Ishikawa (cell line): ENCODE results near the gene TMBIM6.

Experiments
- CEBPB ChIP-seq: IDR thresholded peaks from 2 replicates; pipeline ENCODE4 v1.6.1; 2012
- CREB1 ChIP-seq: IDR thresholded peaks from 2 replicates; pipeline ENCODE4 v1.6.1; 2012; ENCODE audit warnings: low read depth
- EGR1 ChIP-seq: IDR thresholded peaks from 2 replicates; pipeline ENCODE4 v1.6.1; 2012
- EP300 ChIP-seq: IDR thresholded peaks from 2 replicates; pipeline ENCODE4 v1.6.1; 2012; ENCODE audit warnings: borderline replicate concordance
- FOXM1 ChIP-seq: IDR thresholded peaks from 2 replicates; pipeline ENCODE4 v1.6.1; 2012; ENCODE audit warnings: low read depth, borderline replicate concordance
- MAX ChIP-seq: IDR thresholded peaks from 2 replicates; pipeline ENCODE4 v1.6.1; 2012
- NFIC ChIP-seq: IDR thresholded peaks from 2 replicates; pipeline ENCODE4 v1.6.1; 2012
- RAD21 ChIP-seq: IDR thresholded peaks from 2 replicates; pipeline ENCODE4 v1.6.1; 2012; ENCODE audit warnings: low read depth
- TAF1 ChIP-seq: IDR thresholded peaks from 2 replicates; pipeline ENCODE4 v1.6.1; 2012; ENCODE audit warnings: low read depth, mild to moderate bottlenecking
- TCF12 ChIP-seq: IDR thresholded peaks from 2 replicates; pipeline ENCODE4 v1.6.1; 2012; ENCODE audit warnings: low read depth
- TEAD4 ChIP-seq: IDR thresholded peaks from 2 replicates; pipeline ENCODE4 v1.6.1; 2012
- YY1 ChIP-seq: IDR thresholded peaks from 2 replicates; pipeline ENCODE4 v1.6.1; 2012; ENCODE audit warnings: low read depth
- ZBTB7A ChIP-seq: IDR thresholded peaks from 2 replicates; pipeline ENCODE4 v1.6.1; 2012; ENCODE audit warnings: low read depth
- TF ChIP-seq, protein P1 (sequence below): IDR thresholded peaks from 2 replicates; pipeline ENCODE4 v1.6.1; 2012
- TF ChIP-seq, protein P2 (sequence below): IDR thresholded peaks from 2 replicates; pipeline ENCODE4 v1.6.1; 2012; ENCODE audit warnings: low read depth, mild to moderate bottlenecking

The TMBIM6 gene

GRCh38 chr12:49798248-49798647 is 56.9 kb downstream of the TMBIM6 start:
- TF ChIP-seq TCF12 (no peak), CEBPB (no peak), CREB1 (no peak), RAD21 (no peak), EGR1 (no peak), ZBTB7A (no peak), TAF1 (no peak), TEAD4 (no peak), MAX (no peak), EP300 (no peak), FOXM1 (no peak), YY1 (no peak), NFIC (no peak)
- TF ChIP-seq, protein P1, sequence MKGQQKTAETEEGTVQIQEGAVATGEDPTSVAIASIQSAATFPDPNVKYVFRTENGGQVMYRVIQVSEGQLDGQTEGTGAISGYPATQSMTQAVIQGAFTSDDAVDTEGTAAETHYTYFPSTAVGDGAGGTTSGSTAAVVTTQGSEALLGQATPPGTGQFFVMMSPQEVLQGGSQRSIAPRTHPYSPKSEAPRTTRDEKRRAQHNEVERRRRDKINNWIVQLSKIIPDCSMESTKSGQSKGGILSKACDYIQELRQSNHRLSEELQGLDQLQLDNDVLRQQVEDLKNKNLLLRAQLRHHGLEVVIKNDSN: no peak

DNA sequence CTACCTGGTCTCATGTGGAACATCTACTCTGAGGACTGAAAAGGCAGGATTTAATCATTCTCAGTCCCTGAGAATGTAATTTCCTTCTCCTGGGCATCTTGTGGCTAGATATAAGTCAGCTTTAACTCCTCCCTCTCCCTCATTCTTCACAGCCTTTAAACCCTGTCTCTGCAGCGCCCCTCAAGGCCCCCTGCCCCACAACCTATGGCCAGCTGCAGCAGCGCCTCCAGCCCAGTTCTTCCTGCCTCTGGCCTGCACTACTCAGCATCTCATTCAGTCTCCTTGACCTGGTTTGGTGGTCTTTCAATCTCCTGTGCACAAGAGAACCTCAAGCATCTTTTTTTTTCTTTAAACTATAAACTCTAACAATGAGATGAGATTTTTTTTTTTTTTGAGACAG is 57.6 kb downstream of the TMBIM6 start:
- TF ChIP-seq TCF12 (no peak), ZBTB7A (no peak), EP300 (no peak), MAX (no peak), RAD21 (no peak), TAF1 (no peak), CEBPB (no peak), NFIC (no peak), CREB1 (no peak), TEAD4 (no peak), YY1 (no peak)
- TF ChIP-seq, protein P1: no peak

DNA sequence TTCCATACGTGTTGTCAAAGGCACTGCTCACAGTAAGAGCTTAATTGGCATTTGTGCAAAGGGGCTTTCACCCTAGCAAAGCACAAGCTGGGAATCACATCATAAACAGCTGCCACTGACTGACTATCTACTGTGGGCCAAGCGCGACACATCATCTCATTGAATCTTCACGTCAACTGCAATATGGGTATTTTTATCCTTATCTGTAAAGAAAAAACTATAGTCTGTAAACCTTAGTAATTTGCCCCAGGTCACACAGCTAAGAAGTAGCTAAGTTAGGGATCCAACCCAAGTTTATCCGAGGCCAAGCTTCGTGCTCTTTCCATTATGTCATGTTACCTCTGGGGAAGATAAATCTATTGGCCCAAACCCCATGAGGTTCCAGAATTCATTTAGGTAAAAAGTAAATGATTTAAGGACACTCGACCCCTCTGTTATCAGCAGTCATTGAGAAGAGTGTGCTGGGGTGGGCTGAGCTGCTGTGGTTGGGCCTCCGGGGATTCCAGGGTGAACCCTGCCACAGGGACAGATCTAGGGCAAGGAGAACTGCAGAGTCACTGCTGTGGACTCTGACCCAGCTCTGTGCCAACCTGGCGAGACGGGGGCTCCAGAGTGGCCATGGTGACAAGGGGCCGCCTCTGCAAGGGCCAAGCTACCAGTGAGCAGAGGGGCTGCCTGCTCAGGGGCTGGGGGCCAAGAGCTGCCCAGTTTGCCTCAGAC is 59.2 kb downstream of the TMBIM6 start:
- no peak for TF ChIP-seq NFIC
- TF ChIP-seq ZBTB7A: no peak

- no peak for TF ChIP-seq EGR1
Observed at GRCh38 chr12:49801141-49802063, 60.0 kb downstream of the TMBIM6 start.

DNA sequence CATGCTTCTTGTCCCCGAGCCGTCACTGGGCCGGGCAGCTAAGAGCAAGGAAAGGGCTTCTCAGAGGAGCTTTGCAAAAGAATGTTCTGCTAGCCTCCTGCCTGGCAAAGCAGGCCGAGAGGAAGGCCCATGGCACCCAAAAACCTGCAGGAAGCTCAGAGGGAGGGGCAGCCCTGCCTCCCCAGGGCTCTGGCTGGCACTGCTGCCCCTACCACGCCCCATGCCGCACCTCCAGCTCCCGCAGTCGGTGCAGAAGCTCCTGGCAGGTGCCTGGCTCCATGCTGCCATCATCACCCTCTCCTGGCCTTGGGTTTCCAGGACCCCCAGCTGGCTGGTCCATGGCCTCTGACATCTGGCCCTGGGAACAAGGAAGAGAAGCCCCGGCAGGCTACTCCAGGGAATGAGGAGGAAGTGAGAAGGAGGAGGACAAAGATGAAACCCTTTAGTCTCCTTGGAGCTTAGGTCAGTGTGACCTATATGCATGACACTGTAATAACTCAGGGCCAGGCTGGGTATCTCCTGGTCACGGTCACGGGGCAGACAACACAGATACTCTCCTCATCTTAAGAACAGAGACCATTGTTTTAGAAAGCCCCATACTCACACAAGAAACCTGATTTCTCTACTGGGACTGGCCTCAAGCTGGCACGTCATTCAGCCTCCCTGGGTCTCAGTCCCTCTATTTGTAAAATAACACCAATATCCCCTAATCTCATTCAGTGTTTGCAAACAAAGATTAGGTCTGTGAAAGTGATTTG is 62.5 kb downstream of the TMBIM6 start:
- no peak for TF ChIP-seq CREB1
- no peak for TF ChIP-seq NFIC
- no peak for TF ChIP-seq EP300
- TF ChIP-seq YY1: no peak
- no peak for TF ChIP-seq ZBTB7A
- TF ChIP-seq EGR1: no peak
- no peak for TF ChIP-seq FOXM1
- TF ChIP-seq, protein P2, sequence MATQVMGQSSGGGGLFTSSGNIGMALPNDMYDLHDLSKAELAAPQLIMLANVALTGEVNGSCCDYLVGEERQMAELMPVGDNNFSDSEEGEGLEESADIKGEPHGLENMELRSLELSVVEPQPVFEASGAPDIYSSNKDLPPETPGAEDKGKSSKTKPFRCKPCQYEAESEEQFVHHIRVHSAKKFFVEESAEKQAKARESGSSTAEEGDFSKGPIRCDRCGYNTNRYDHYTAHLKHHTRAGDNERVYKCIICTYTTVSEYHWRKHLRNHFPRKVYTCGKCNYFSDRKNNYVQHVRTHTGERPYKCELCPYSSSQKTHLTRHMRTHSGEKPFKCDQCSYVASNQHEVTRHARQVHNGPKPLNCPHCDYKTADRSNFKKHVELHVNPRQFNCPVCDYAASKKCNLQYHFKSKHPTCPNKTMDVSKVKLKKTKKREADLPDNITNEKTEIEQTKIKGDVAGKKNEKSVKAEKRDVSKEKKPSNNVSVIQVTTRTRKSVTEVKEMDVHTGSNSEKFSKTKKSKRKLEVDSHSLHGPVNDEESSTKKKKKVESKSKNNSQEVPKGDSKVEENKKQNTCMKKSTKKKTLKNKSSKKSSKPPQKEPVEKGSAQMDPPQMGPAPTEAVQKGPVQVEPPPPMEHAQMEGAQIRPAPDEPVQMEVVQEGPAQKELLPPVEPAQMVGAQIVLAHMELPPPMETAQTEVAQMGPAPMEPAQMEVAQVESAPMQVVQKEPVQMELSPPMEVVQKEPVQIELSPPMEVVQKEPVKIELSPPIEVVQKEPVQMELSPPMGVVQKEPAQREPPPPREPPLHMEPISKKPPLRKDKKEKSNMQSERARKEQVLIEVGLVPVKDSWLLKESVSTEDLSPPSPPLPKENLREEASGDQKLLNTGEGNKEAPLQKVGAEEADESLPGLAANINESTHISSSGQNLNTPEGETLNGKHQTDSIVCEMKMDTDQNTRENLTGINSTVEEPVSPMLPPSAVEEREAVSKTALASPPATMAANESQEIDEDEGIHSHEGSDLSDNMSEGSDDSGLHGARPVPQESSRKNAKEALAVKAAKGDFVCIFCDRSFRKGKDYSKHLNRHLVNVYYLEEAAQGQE: no peak

DNA sequence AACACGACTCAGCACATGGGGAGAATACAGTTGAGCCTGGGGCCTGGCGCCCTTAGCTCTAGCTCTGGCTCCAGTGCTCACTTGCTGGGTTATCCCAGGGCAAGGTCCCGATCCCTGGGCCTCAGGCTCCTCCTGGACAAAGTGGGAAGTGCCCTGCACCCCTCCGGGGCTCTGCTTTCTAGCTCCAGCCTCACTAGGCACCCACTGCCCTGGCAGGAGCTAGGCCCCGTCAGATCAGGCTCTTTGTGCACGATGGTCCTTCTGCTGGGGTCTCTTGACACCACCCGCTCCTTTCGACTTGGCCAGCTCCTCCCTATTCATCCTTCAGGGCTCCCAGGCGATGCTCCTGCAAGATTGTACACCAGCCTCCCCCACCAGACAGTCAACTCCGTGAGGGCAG is 63.5 kb downstream of the TMBIM6 start:
- TF ChIP-seq, protein P1: no peak
- TF ChIP-seq NFIC: no peak
- TF ChIP-seq EGR1: no peak
- TF ChIP-seq EP300: no peak
- no peak for TF ChIP-seq TCF12
- no peak for TF ChIP-seq CREB1
- no peak for TF ChIP-seq TEAD4
- TF ChIP-seq YY1: no peak
- no peak for TF ChIP-seq FOXM1
